A549 (cell line): ENCODE results near the gene CPSF7. TPM values are rescaled to one million over a fixed set of nuclear protein-coding genes. Genes with fewer than 3 reads are reported as not detected.

ENCODE experiments used
- BCL3 ChIP-seq: fragments of >200 bp; sonication (Bioruptor Twin); formaldehyde crosslinking; IDR thresholded peaks from 3 replicates; pipeline ENCODE4 v1.6.1; 2016
- BHLHE40 ChIP-seq: IDR thresholded peaks from 2 replicates; pipeline ENCODE4 v1.6.1; 2012; ENCODE audit warnings: low read depth, low read length, inconsistent platforms
- CHD2 ChIP-seq: fragments of 150-350 bp; IDR thresholded peaks from 2 replicates; pipeline ENCODE4 v1.6.1; 2014; ENCODE audit warnings: low read length; ENCODE audit not compliant: partially characterized antibody
- EHF ChIP-seq: fragments of 250-450 bp; sonication (Bioruptor Pico); IDR thresholded peaks from 2 replicates; pipeline ENCODE4 v1.5.0; 2020; ENCODE audit warnings: mild to moderate bottlenecking
- GATA3 ChIP-seq: IDR thresholded peaks from 2 replicates; pipeline ENCODE4 v1.6.1; 2012; ENCODE audit warnings: borderline replicate concordance
- HOXB5 ChIP-seq: fragments of 250-450 bp; sonication (Bioruptor Pico); IDR thresholded peaks from 2 replicates; pipeline ENCODE4 v1.5.0; 2020; ENCODE audit warnings: mild to moderate bottlenecking, moderate library complexity
- JUNB ChIP-seq: fragments of >200 bp; sonication (Bioruptor Twin); formaldehyde crosslinking; IDR thresholded peaks from 2 replicates; pipeline ENCODE4 v1.6.1; 2016
- NR3C1 ChIP-seq: fragments of >200 bp; sonication (Bioruptor Twin); formaldehyde crosslinking; IDR thresholded peaks from 3 replicates; pipeline ENCODE4 v1.6.1; 2017
- POLR2AphosphoS2 ChIP-seq: conservative IDR thresholded peaks from 2 replicates; pipeline ENCODE4 v1.6.1; 2012; ENCODE audit warnings: low read length, improper control_type of control experiment, inconsistent platforms
- RCOR1 ChIP-seq: fragments of 150-350 bp; IDR thresholded peaks from 2 replicates; pipeline ENCODE4 v1.6.1; 2014; ENCODE audit warnings: antibody characterized with exemption, low read length, low read depth
- RFX5 ChIP-seq: fragments of 450-650 bp; IDR thresholded peaks from 2 replicates; pipeline ENCODE4 v1.7.1; 2014; ENCODE audit warnings: antibody characterized with exemption, mild to moderate bottlenecking, moderate library complexity
- RNF2 ChIP-seq: fragments of 200-600 bp; sonication (generic); IDR thresholded peaks from 2 replicates; pipeline ENCODE4 v1.6.1; 2016; ENCODE audit warnings: low read depth, mild to moderate bottlenecking, antibody characterized with exemption, moderate library complexity, borderline replicate concordance
- SMC3 ChIP-seq: fragments of >200 bp; sonication (Bioruptor Twin); formaldehyde crosslinking; IDR thresholded peaks from 3 replicates; pipeline ENCODE4 v1.6.1; 2018; ENCODE audit warnings: inconsistent platforms
- TFCP2L1 ChIP-seq: fragments of 250-450 bp; sonication (Bioruptor Pico); IDR thresholded peaks from 2 replicates; pipeline ENCODE4 v1.5.0; 2021; ENCODE audit warnings: mild to moderate bottlenecking
- ZFP36 ChIP-seq: fragments of 450-650 bp; IDR thresholded peaks from 2 replicates; pipeline ENCODE4 v1.6.1; 2014; ENCODE audit warnings: borderline replicate concordance; ENCODE audit not compliant: partially characterized antibody
- polyA plus RNA-seq, 4 experiments: library from polyadenylated mRNA; depleted of rRNA in 3 of 4; stranded (reverse); fragments of >200 nt; fragmentation: RNase III in 1 of 4; extraction: RNeasy Plus Mini Kit Qiagen cat#74134 plus additional on column Dnase treatment in 1 of 4; gene quantifications; 2 replicates in 3 of 4; 3 replicates in 1 of 4; pipeline ENCODE4 v1.2.3, GENCODE V29; 2011 to 2017
- TF ChIP-seq, protein P1 (sequence below): fragments of 250-450 bp; sonication (Bioruptor Pico); IDR thresholded peaks from 2 replicates; pipeline ENCODE4 v1.5.0; 2020; ENCODE audit warnings: low read depth, mild to moderate bottlenecking, moderate library complexity
- TF ChIP-seq, protein P2 (sequence below): fragments of 200-600 bp; sonication (generic); IDR thresholded peaks from 2 replicates; pipeline ENCODE4 v1.6.1; 2016; ENCODE audit warnings: antibody characterized with exemption, mild to moderate bottlenecking, moderate library complexity
- TF ChIP-seq, protein P3 (sequence below): fragments of >200 bp; sonication (Bioruptor Twin); formaldehyde crosslinking; IDR thresholded peaks from 2 replicates; pipeline ENCODE4 v1.6.1; 2016
- TF ChIP-seq, protein P4 (sequence below): IDR thresholded peaks from 2 replicates; pipeline ENCODE4 v1.6.1; 2012
- TF ChIP-seq, protein P5 (sequence below): fragments of >200 bp; sonication (Bioruptor Twin); formaldehyde crosslinking; IDR thresholded peaks from 3 replicates; pipeline ENCODE4 v1.5.1; 2016
- TF ChIP-seq, protein P6 (sequence below): fragments of 450-650 bp; IDR thresholded peaks from 2 replicates; pipeline ENCODE4 v1.6.1; 2014; ENCODE audit warnings: antibody characterized with exemption

CPSF7 gene
- polyA plus RNA-seq, 2 of the 4 experiments (the other 2 are of a cell fraction), result 56.7 to 62.9 TPM

DNA sequence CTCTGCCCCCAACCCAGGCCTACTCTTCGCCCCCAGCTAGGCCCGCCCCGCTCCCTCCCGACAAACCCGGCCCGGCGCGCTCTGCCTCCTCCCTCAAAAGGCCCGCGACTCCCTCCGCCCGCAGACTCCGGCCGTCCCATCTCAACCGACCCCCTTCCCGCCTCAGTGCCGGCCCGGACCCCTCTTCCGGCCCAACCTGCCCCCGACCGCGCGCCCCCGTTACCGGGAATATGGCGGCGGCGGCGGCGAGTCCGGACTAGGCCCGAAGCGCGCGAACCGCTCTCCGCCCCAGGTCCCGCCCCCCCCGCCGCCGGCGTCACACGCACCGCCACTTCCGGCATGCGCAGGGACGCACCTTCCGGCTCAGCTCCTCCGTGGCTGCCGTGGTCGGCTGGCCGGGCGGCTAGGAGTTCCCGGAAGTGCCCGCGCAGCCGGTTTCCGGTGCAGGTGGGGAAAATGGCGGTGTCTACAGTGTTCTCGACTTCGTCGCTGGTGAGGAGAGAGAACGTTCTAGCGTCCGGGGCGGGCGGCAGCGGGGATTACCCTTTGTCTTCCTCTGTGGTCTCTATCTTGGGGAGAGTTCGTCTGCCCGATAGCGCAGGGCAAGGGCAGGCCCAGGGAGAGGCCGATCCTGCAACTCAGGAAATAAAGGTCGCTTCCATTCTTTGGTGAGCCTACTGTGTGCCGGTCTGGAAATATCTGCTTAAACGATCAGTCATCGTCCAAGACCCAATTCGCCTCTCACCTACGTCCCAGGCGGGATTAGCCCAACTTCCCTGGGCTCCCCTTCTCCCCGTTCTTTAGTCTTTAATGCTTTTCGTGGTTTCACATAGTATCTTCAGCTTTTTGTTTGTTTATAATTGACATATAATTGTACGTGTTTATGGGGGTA, at the start of gene CPSF7, which contains the start of gene SDHAF2 (continued):
- no peak for TF ChIP-seq SMC3
- TF ChIP-seq, protein P1, sequence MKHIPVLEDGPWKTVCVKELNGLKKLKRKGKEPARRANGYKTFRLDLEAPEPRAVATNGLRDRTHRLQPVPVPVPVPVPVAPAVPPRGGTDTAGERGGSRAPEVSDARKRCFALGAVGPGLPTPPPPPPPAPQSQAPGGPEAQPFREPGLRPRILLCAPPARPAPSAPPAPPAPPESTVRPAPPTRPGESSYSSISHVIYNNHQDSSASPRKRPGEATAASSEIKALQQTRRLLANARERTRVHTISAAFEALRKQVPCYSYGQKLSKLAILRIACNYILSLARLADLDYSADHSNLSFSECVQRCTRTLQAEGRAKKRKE (CRISPR knock-in tag), result no peak
- TF ChIP-seq NR3C1, result no peak
- TF ChIP-seq, protein P2, sequence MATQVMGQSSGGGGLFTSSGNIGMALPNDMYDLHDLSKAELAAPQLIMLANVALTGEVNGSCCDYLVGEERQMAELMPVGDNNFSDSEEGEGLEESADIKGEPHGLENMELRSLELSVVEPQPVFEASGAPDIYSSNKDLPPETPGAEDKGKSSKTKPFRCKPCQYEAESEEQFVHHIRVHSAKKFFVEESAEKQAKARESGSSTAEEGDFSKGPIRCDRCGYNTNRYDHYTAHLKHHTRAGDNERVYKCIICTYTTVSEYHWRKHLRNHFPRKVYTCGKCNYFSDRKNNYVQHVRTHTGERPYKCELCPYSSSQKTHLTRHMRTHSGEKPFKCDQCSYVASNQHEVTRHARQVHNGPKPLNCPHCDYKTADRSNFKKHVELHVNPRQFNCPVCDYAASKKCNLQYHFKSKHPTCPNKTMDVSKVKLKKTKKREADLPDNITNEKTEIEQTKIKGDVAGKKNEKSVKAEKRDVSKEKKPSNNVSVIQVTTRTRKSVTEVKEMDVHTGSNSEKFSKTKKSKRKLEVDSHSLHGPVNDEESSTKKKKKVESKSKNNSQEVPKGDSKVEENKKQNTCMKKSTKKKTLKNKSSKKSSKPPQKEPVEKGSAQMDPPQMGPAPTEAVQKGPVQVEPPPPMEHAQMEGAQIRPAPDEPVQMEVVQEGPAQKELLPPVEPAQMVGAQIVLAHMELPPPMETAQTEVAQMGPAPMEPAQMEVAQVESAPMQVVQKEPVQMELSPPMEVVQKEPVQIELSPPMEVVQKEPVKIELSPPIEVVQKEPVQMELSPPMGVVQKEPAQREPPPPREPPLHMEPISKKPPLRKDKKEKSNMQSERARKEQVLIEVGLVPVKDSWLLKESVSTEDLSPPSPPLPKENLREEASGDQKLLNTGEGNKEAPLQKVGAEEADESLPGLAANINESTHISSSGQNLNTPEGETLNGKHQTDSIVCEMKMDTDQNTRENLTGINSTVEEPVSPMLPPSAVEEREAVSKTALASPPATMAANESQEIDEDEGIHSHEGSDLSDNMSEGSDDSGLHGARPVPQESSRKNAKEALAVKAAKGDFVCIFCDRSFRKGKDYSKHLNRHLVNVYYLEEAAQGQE, result 0 out of 2 replicates have a peak, but pooled peaks have one; percentile 7
- no peak for TF ChIP-seq RCOR1
- TF ChIP-seq EHF (CRISPR knock-in tag), result no peak
- TF ChIP-seq BCL3, result peak; percentile 89; the same call in 2 of the 3 replicates
- TF ChIP-seq RFX5, result no peak
- no peak for TF ChIP-seq RNF2
- TF ChIP-seq ZFP36, result no peak
- TF ChIP-seq, protein P3, sequence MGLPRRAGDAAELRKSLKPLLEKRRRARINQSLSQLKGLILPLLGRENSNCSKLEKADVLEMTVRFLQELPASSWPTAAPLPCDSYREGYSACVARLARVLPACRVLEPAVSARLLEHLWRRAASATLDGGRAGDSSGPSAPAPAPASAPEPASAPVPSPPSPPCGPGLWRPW, result no peak
- TF ChIP-seq TFCP2L1 (CRISPR knock-in tag), result no peak
- TF ChIP-seq, protein P4, sequence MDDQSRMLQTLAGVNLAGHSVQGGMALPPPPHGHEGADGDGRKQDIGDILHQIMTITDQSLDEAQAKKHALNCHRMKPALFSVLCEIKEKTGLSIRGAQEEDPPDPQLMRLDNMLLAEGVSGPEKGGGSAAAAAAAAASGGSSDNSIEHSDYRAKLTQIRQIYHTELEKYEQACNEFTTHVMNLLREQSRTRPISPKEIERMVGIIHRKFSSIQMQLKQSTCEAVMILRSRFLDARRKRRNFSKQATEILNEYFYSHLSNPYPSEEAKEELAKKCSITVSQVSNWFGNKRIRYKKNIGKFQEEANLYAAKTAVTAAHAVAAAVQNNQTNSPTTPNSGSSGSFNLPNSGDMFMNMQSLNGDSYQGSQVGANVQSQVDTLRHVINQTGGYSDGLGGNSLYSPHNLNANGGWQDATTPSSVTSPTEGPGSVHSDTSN, result peak; percentile 13
- no peak for TF ChIP-seq BHLHE40
- TF ChIP-seq POLR2AphosphoS2, result no peak
- no peak for TF ChIP-seq CHD2
- TF ChIP-seq, protein P5, sequence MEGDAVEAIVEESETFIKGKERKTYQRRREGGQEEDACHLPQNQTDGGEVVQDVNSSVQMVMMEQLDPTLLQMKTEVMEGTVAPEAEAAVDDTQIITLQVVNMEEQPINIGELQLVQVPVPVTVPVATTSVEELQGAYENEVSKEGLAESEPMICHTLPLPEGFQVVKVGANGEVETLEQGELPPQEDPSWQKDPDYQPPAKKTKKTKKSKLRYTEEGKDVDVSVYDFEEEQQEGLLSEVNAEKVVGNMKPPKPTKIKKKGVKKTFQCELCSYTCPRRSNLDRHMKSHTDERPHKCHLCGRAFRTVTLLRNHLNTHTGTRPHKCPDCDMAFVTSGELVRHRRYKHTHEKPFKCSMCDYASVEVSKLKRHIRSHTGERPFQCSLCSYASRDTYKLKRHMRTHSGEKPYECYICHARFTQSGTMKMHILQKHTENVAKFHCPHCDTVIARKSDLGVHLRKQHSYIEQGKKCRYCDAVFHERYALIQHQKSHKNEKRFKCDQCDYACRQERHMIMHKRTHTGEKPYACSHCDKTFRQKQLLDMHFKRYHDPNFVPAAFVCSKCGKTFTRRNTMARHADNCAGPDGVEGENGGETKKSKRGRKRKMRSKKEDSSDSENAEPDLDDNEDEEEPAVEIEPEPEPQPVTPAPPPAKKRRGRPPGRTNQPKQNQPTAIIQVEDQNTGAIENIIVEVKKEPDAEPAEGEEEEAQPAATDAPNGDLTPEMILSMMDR, result no peak
- TF ChIP-seq HOXB5 (CRISPR knock-in tag), result no peak; the same call in 1 of the 2 replicates
- TF ChIP-seq, protein P6, sequence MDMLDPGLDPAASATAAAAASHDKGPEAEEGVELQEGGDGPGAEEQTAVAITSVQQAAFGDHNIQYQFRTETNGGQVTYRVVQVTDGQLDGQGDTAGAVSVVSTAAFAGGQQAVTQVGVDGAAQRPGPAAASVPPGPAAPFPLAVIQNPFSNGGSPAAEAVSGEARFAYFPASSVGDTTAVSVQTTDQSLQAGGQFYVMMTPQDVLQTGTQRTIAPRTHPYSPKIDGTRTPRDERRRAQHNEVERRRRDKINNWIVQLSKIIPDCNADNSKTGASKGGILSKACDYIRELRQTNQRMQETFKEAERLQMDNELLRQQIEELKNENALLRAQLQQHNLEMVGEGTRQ, result no peak
- TF ChIP-seq GATA3, result no peak
- TF ChIP-seq JUNB, result no peak
